ENCODE results near the gene GABRA4. TPM values are rescaled to one million over a fixed set of nuclear protein-coding genes. Genes with fewer than 3 reads are reported as not detected.
A peak's percentile ranks its signal among the peaks of the same experiment; 100 is the strongest.

The GABRA4 gene
- not detected for polyA plus RNA-seq (2013, experiment 1 of 4)
- polyA plus RNA-seq (2013, experiment 2 of 4), result not detected
- polyA plus RNA-seq (2013, experiment 3 of 4), result not detected
- polyA plus RNA-seq (2013, experiment 4 of 4), result not detected

GRCh38 chr4:46993075-46994006, at the start of gene GABRA4:
Gene GABRA4 (minus strand): TSS chr4:46993581. CDS start chr4:46993424, 157 bp downstream.
- Histone ChIP-seq H3K27ac (ENCODE audit: insufficient read depth, low read depth, low read length, poor library complexity, severe bottlenecking) (no peak within 1 kb of the TSS), H3K27me3 (ENCODE audit: control insufficient read depth, insufficient read depth, low read length, poor library complexity, severe bottlenecking) (peaks cover 71% of the 10 kb centered on the region), H3K36me3 (ENCODE audit: control insufficient read depth, insufficient read depth, low read length) (no peaks in the 10 kb centered on the region), H3K4me1 (ENCODE audit: control insufficient read depth, insufficient read depth, low read length) (peaks cover 12% of the 10 kb centered on the region), H3K9me3 (ENCODE audit: control insufficient read depth, low read length) (no peaks in the 10 kb centered on the region), H3K4me3 (ENCODE audit: insufficient read depth, low read depth, low read length) (peak within 1 kb of the TSS; percentile 44)
- WGBS, 2 experiments, result 1% methylated on average over 67 of the region's 67 CpGs

DNA sequence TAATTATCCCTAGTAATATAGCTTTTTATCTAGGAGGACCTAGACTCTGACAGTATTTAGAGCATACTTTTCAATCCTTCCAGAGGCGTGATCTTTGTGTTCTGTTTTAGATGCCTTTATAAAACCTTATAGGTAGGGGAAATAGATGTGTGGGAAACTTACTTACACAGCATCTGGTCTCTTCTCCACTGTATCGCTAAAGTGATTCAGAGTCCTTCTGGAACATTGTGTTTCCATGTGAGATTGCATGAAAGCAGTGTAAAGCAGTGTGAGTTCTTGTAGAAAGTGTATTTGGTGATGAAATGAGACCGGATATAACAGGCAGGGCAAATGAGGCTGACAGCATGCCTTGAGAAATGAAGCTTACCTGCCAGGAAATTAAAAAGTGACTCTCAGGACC, 47.4 kb upstream of the GABRA4 start:
- no peak overlapping the region for H3K27ac ChIP-seq (ENCODE audit: insufficient read depth, low read depth, low read length, poor library complexity, severe bottlenecking)
- no peaks in the 10 kb centered on the region for H3K27me3 ChIP-seq (ENCODE audit: control insufficient read depth, insufficient read depth, low read length, poor library complexity, severe bottlenecking)
- no peaks in the 10 kb centered on the region for H3K4me1 ChIP-seq (ENCODE audit: control insufficient read depth, insufficient read depth, low read length)
- H3K9me3 ChIP-seq (ENCODE audit: control insufficient read depth, low read length), result no peaks in the 10 kb centered on the region
- H3K36me3 ChIP-seq (ENCODE audit: control insufficient read depth, insufficient read depth, low read length), result no peaks in the 10 kb centered on the region
- 93 to 94% methylated on average over 2 to 3 of the region's 3 CpGs for WGBS, 2 experiments
- no peak overlapping the region for H3K4me3 ChIP-seq (ENCODE audit: insufficient read depth, low read depth, low read length)

GRCh38 chr4:47038263-47038662, 44.9 kb upstream of the GABRA4 start:
- H3K27me3 ChIP-seq (ENCODE audit: control insufficient read depth, insufficient read depth, low read length, poor library complexity, severe bottlenecking), result no peaks in the 10 kb centered on the region
- H3K27ac ChIP-seq (ENCODE audit: insufficient read depth, low read depth, low read length, poor library complexity, severe bottlenecking), result no peak overlapping the region
- 83 to 94% methylated on average over 1 of the region's 1 CpG for WGBS, 2 experiments
- no peak overlapping the region for H3K4me3 ChIP-seq (ENCODE audit: insufficient read depth, low read depth, low read length)
- H3K4me1 ChIP-seq (ENCODE audit: control insufficient read depth, insufficient read depth, low read length), result no peaks in the 10 kb centered on the region
- no peaks in the 10 kb centered on the region for H3K9me3 ChIP-seq (ENCODE audit: control insufficient read depth, low read length)
- no peaks in the 10 kb centered on the region for H3K36me3 ChIP-seq (ENCODE audit: control insufficient read depth, insufficient read depth, low read length)

DNA sequence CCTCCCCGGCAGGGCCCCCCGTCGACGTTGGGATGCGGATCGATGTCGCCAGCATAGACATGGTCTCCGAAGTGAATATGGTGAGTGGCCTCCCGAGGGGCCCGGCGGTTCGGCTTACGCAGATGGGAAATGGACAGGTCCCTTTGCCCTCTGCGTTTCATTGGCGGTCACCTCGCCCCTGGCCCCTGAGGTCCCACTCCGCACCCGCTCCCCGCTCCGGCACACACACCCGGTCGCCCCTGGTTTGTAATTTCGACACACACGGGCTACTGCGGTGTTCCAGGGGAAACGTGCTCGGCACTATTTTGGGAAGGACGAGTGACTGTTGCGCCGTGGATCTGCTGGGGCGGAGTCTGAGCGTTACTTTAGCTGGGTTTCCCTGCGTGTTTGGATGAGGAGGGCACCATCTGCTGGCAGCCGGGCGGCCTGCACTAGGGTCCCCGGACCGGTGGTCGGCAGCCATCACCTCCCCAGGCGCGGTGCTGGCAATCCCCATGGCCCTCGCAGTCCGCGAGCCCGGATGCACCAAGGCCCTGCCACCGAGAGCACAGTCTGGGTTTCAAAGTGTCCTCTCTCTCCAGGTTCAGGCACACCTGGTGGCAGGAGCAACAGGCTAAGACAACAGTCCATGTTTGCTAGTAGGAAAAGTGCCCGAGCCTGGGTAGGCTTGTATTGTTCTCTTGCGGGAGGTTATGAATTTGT, 39.2 kb upstream of the GABRA4 start:
- Histone ChIP-seq H3K4me3 (ENCODE audit: insufficient read depth, low read depth, low read length) (peak overlapping the region; percentile 41), H3K9me3 (ENCODE audit: control insufficient read depth, low read length) (no peaks in the 10 kb centered on the region), H3K27ac (ENCODE audit: insufficient read depth, low read depth, low read length, poor library complexity, severe bottlenecking) (no peak overlapping the region), H3K27me3 (ENCODE audit: control insufficient read depth, insufficient read depth, low read length, poor library complexity, severe bottlenecking) (peaks cover 18% of the 10 kb centered on the region), H3K36me3 (ENCODE audit: control insufficient read depth, insufficient read depth, low read length) (no peaks in the 10 kb centered on the region), H3K4me1 (ENCODE audit: control insufficient read depth, insufficient read depth, low read length) (no peaks in the 10 kb centered on the region)
- 4 to 5% methylated on average over 47 of the region's 47 CpGs for WGBS, 2 experiments

- WGBS, 2 experiments, result 1 to 2% methylated on average over 16 to 19 of the region's 19 CpGs
Measured at GRCh38 chr4:47031751-47032404, 38.5 kb upstream of the GABRA4 start.

DNA sequence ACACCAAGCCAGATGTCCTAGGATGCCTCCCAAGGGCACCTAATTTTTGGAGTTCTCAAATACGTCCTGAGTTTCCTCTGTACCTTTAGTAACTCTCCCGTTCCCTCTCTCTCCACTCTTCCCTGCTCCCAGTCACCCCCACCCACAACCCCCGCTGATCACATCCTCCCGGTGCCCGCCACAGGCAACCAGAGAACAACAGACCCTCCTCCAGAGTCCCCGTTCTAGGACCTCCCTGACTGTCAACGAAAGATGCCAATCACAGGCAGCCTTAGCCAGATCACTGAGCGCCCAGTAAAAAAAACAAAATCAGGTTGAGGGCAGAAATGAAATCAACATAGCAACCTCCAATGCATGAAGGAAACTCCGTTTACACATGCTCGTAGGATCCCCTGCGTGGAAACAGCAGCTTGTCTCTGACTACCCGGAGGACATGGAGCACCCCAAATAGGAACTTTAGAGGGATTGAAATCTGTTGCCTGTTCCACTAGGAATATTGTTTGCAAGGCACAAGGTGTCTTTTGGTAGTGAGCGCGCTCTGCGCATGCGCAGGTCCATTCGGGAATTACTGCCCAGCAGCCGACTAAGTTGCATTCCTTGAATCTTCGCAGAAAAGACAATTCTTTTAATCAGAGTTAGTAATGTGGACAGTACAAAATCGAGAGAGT, 37.8 kb upstream of the GABRA4 start, which contains the start of gene GABRB1:
GABRB1 (plus strand) TSS at position 557 of the 668 bp plus-strand sequence.
- WGBS, 2 experiments, result 0 to 1% methylated on average over 20 of the region's 20 CpGs
- H3K27me3 ChIP-seq (ENCODE audit: control insufficient read depth, insufficient read depth, low read length, poor library complexity, severe bottlenecking), result peaks cover 18% of the 10 kb centered on the region

More at GRCh38 chr4:47031751-47032404, 38.5 kb upstream of the GABRA4 start:
- Histone ChIP-seq H3K27me3 (ENCODE audit: control insufficient read depth, insufficient read depth, low read length, poor library complexity, severe bottlenecking) (peaks cover 18% of the 10 kb centered on the region), H3K9me3 (ENCODE audit: control insufficient read depth, low read length) (no peaks in the 10 kb centered on the region), H3K27ac (ENCODE audit: insufficient read depth, low read depth, low read length, poor library complexity, severe bottlenecking) (no peak overlapping the region), H3K36me3 (ENCODE audit: control insufficient read depth, insufficient read depth, low read length) (no peaks in the 10 kb centered on the region), H3K4me1 (ENCODE audit: control insufficient read depth, insufficient read depth, low read length) (no peaks in the 10 kb centered on the region), H3K4me3 (ENCODE audit: insufficient read depth, low read depth, low read length) (peak overlapping the region; percentile 41)

DNA sequence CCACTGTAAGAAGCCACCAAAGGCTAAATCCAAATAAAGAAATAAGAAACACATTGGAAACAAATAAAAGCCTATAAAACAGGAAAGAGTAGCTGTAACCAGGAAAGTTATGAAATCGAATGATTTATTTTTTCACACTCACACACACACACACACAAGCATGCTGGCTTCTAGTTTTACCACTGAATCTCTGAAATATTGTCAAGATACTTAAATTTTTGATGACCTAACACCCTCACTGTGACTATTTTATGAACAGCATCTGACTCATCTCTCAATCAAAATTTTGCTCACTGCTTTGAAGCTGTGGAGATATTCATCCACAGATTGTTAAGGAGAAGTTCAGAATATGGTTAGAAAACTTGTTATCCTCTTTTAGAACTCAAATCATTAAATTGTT, 24.1 kb upstream of the GABRA4 start:
- H3K36me3 ChIP-seq (ENCODE audit: control insufficient read depth, insufficient read depth, low read length), result no peaks in the 10 kb centered on the region
- H3K4me3 ChIP-seq (ENCODE audit: insufficient read depth, low read depth, low read length), result no peak overlapping the region
- no peaks in the 10 kb centered on the region for H3K9me3 ChIP-seq (ENCODE audit: control insufficient read depth, low read length)
- 90 to 94% methylated on average over 1 of the region's 1 CpG for WGBS, 2 experiments
- H3K27me3 ChIP-seq (ENCODE audit: control insufficient read depth, insufficient read depth, low read length, poor library complexity, severe bottlenecking), result no peaks in the 10 kb centered on the region
- no peaks in the 10 kb centered on the region for H3K4me1 ChIP-seq (ENCODE audit: control insufficient read depth, insufficient read depth, low read length)
- H3K27ac ChIP-seq (ENCODE audit: insufficient read depth, low read depth, low read length, poor library complexity, severe bottlenecking), result no peak overlapping the region

More for the DNA sequence above, 37.8 kb upstream of the GABRA4 start, which contains the start of gene GABRB1:
- Histone ChIP-seq H3K4me1 (ENCODE audit: control insufficient read depth, insufficient read depth, low read length) (no peaks in the 10 kb centered on the region), H3K9me3 (ENCODE audit: control insufficient read depth, low read length) (no peaks in the 10 kb centered on the region), H3K36me3 (ENCODE audit: control insufficient read depth, insufficient read depth, low read length) (no peaks in the 10 kb centered on the region), H3K27ac (ENCODE audit: insufficient read depth, low read depth, low read length, poor library complexity, severe bottlenecking) (no peak within 1 kb of the TSS), H3K4me3 (ENCODE audit: insufficient read depth, low read depth, low read length) (peak within 1 kb of the TSS; percentile 41)

GRCh38 chr4:47017081-47017480, 23.7 kb upstream of the GABRA4 start:
- Histone ChIP-seq H3K9me3 (ENCODE audit: control insufficient read depth, low read length) (no peaks in the 10 kb centered on the region), H3K4me1 (ENCODE audit: control insufficient read depth, insufficient read depth, low read length) (no peaks in the 10 kb centered on the region)
- 93 to 97% methylated on average over 3 to 4 of the region's 4 CpGs for WGBS, 2 experiments

DNA sequence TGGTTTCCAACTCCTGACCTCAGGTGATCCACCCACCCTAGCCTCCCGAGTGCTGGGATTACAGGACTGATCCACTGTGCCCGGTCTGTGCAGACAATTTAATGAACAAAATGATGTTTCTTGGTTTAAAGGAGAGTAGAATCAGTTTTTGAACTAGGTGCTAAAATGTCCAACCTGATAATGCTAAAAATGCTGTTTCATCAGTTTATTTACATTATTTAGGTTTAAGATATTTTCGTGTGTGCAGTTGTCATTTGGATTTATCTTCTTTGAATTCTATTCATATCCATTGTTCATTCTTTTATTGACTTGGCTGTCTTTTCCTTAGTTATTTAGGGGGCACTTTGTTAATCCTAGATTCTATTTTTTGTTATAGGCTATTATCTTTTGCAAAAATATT, 20.0 kb upstream of the GABRA4 start:
- no peaks in the 10 kb centered on the region for H3K36me3 ChIP-seq (ENCODE audit: control insufficient read depth, insufficient read depth, low read length)
- H3K27ac ChIP-seq (ENCODE audit: insufficient read depth, low read depth, low read length, poor library complexity, severe bottlenecking), result no peak overlapping the region
- H3K9me3 ChIP-seq (ENCODE audit: control insufficient read depth, low read length), result no peaks in the 10 kb centered on the region
- H3K27me3 ChIP-seq (ENCODE audit: control insufficient read depth, insufficient read depth, low read length, poor library complexity, severe bottlenecking), result no peaks in the 10 kb centered on the region
- H3K4me1 ChIP-seq (ENCODE audit: control insufficient read depth, insufficient read depth, low read length), result no peaks in the 10 kb centered on the region
- WGBS, 2 experiments, result 86 to 89% methylated on average over 2 of the region's 3 CpGs
- H3K4me3 ChIP-seq (ENCODE audit: insufficient read depth, low read depth, low read length), result no peak overlapping the region

More at GRCh38 chr4:47017081-47017480, 23.7 kb upstream of the GABRA4 start:
- Histone ChIP-seq H3K4me3 (ENCODE audit: insufficient read depth, low read depth, low read length) (no peak overlapping the region), H3K27ac (ENCODE audit: insufficient read depth, low read depth, low read length, poor library complexity, severe bottlenecking) (no peak overlapping the region), H3K27me3 (ENCODE audit: control insufficient read depth, insufficient read depth, low read length, poor library complexity, severe bottlenecking) (no peaks in the 10 kb centered on the region), H3K36me3 (ENCODE audit: control insufficient read depth, insufficient read depth, low read length) (no peaks in the 10 kb centered on the region)
